Adrenal gland (tissue), 5 donors: ENCODE measurements around the gene SGK2.

ENCODE experiments used
- CTCF ChIP-seq, 6 experiments: fragments of 450-650 bp in 4 of 6; fragments of 200-600 bp in 2 of 6; sonication (generic) in 1 of 6; IDR thresholded peaks; 1 replicate in 5 of 6; 2 replicates in 1 of 6; pipeline versions ENCODE4 v1.5.1 to v1.8.0; 2016 to 2021; ENCODE audit warnings: antibody characterized with exemption in 6 of 6, mild to moderate bottlenecking in 2 of 6, moderate library complexity in 1 of 6
- POLR2A ChIP-seq, 2 donors: fragments of 450-650 bp; IDR thresholded peaks; one replicate each; pipeline ENCODE4 v1.6.1; 2017; ENCODE audit warnings: antibody characterized with exemption in 2 of 2, mild to moderate bottlenecking in 2 of 2, moderate library complexity in 1 of 2
- donor health status: DM: no; HTN: no; CAD: no.

GRCh38 chr20:43569282-43569681 is 10.5 kb downstream of the SGK2 start:
- TF ChIP-seq POLR2A (IDR thresholded peaks at IDR 0.05) (no peak), CTCF (IDR thresholded peaks at IDR 0.05) (no peak)
